Tibial nerve (tissue), 4 donors: ENCODE measurements around the gene SV2B. TPM values are rescaled to one million over a fixed set of nuclear protein-coding genes. Genes with fewer than 3 reads are reported as not detected.

Experiments used
- DNase-seq, 2 donors: peaks; one replicate each; pipeline ENCODE4 v3.0.0-alpha.2; 2019; ENCODE audit warnings: low spot score in 2 of 2
- H3K27ac ChIP-seq, 4 donors: fragments of 200-600 bp; sonication (generic) in 3 of 4; one replicate each; pipeline ENCODE4 v1.5.1; 2017 to 2019; ENCODE audit warnings: mild to moderate bottlenecking in 1 of 4
- H3K27me3 ChIP-seq, 2 donors: fragments of 200-600 bp; sonication (generic) in 1 of 2; one replicate each; pipeline versions ENCODE4 v1.5.1 to v1.6.0; 2017 to 2019
- H3K36me3 ChIP-seq, 3 donors: fragments of 200-600 bp; sonication (generic); one replicate each; pipeline ENCODE4 v1.5.1; 2018 to 2019
- H3K4me1 ChIP-seq, 4 donors: fragments of 200-600 bp; sonication (generic) in 3 of 4; one replicate each; pipeline ENCODE4 v1.5.1; 2017 to 2019
- H3K4me3 ChIP-seq, 4 donors: fragments of 200-600 bp; sonication (generic) in 3 of 4; one replicate each; pipeline ENCODE4 v1.5.1; 2017 to 2019; ENCODE audit warnings: mild to moderate bottlenecking in 1 of 4, moderate library complexity in 1 of 4
- H3K9me3 ChIP-seq, 4 donors: fragments of 200-600 bp; sonication (generic) in 3 of 4; one replicate each; pipeline ENCODE4 v1.5.1; 2017 to 2019
- EP300 ChIP-seq, 2 donors: sonication (generic); formaldehyde crosslinking; IDR thresholded peaks; one replicate each; pipeline ENCODE4 v1.6.1; 2017; ENCODE audit warnings: antibody characterized with exemption in 2 of 2, mild to moderate bottlenecking in 1 of 2
- POLR2A ChIP-seq, 2 donors: fragments of 450-650 bp; IDR thresholded peaks; one replicate each; pipeline ENCODE4 v1.6.1; 2017; ENCODE audit warnings: antibody characterized with exemption in 2 of 2, mild to moderate bottlenecking in 2 of 2, moderate library complexity in 2 of 2
- WGBS, 2 donors: methylation state at CpG; one replicate each; pipeline ENCODE4 v1.1.5; 2018; 5-methylcytosine and 5-hydroxymethylcytosine counted together
- total RNA-seq, 4 donors: library from RNA; depleted of rRNA; stranded (reverse); fragments of >200 nt; gene quantifications; one replicate each; pipeline ENCODE4 v1.1.0, GENCODE V29; 2016
- TF ChIP-seq, protein P1 (sequence below), 5 experiments: fragments of 200-600 bp in 3 of 5; fragments of 450-650 bp in 2 of 5; sonication (generic) in 3 of 5; IDR thresholded peaks; one replicate each; pipeline ENCODE4 v1.5.1; 2016 to 2019; ENCODE audit warnings: antibody characterized with exemption in 5 of 5, mild to moderate bottlenecking in 3 of 5, moderate library complexity in 2 of 5

Gene SV2B
- total RNA-seq, 4 donors from 2014 or later, result 8.3 to 20.5 (median 17.1) TPM

DNA sequence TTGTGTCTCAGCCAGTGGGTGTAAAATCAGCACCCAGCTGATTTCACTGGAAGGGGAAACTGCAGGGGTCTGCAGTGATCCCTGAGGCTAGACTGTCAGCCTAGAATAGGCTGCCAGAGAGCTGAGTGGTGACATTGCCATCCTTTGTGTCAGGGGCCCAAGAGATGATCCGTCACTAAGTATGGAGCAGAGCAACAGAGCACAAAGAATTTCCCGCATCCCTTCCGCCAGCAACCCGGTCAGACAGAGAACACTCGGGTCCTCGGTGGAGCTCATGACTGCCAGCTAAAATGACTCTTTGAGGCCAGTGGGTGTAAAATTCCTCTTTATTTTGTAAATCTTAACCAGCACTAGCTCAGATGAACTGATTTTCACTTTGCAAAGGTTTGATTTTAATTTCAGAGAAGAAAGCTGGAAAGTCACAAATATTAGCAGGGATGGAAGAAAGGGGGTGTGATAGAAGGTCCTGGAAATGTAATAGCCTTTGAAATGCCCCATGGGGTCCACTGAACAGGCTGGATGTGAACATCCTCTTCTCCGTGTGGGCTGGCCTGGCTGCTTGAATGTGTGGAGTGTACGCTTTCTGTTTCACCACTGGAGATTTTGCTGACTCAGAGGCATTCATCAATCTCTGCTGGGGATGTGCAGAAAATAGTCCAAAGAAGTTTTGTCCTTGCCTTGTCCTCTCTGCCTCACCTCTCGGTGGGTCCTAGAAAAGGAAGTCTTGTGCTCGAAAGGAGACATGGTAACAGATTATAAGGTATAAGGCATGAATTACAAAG is 138.8 kb downstream of the SV2B start:
- H3K4me1 ChIP-seq, result peaks cover 0 to 13% (median 0%) of the 10 kb centered on the region in 4 donors
- H3K9me3 ChIP-seq, result no peaks in the 10 kb centered on the region
- no peaks in the 10 kb centered on the region for H3K27me3 ChIP-seq
- no peaks in the 10 kb centered on the region for H3K36me3 ChIP-seq
- peak overlapping the region in 2 of 4 donors; percentile 25 to 62 for H3K27ac ChIP-seq
- no peak for DNase-seq
- TF ChIP-seq EP300 (IDR thresholded peaks at IDR 0.05), result no peak
- no peak overlapping the region for H3K4me3 ChIP-seq
- WGBS, 2 donors, result 30 to 45% methylated on average over 10 of the region's 10 CpGs

DNA sequence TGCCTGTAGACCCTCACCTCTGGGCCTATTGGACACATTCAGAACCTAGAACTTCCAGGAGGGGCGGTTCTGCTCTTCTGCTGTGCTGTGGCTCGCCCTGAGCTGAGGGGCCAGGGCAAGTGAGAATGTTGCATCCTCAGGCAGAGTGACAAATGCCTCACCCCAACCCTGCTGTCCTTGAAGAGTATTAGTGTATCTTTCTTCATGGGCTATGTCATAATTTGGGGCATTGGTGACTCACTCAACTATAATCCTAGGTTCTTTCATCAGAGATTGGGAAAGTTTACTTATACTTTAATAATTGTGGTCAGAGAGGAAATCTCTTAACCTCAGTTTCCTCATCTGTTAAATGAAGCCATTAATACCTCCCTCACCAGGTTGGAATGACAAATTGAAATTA is 143.8 kb downstream of the SV2B start:
- H3K27me3 ChIP-seq, result no peaks in the 10 kb centered on the region
- H3K27ac ChIP-seq, result no peak overlapping the region
- H3K9me3 ChIP-seq, result no peaks in the 10 kb centered on the region
- TF ChIP-seq, protein P1, sequence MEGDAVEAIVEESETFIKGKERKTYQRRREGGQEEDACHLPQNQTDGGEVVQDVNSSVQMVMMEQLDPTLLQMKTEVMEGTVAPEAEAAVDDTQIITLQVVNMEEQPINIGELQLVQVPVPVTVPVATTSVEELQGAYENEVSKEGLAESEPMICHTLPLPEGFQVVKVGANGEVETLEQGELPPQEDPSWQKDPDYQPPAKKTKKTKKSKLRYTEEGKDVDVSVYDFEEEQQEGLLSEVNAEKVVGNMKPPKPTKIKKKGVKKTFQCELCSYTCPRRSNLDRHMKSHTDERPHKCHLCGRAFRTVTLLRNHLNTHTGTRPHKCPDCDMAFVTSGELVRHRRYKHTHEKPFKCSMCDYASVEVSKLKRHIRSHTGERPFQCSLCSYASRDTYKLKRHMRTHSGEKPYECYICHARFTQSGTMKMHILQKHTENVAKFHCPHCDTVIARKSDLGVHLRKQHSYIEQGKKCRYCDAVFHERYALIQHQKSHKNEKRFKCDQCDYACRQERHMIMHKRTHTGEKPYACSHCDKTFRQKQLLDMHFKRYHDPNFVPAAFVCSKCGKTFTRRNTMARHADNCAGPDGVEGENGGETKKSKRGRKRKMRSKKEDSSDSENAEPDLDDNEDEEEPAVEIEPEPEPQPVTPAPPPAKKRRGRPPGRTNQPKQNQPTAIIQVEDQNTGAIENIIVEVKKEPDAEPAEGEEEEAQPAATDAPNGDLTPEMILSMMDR (IDR thresholded peaks at IDR 0.05), result no peak
- TF ChIP-seq POLR2A (IDR thresholded peaks at IDR 0.05), result no peak
- TF ChIP-seq EP300 (IDR thresholded peaks at IDR 0.05), result no peak
- WGBS, 2 donors, result 72 to 94% methylated on average over 2 of the region's 2 CpGs
- H3K4me3 ChIP-seq, result no peak overlapping the region
- H3K4me1 ChIP-seq, result peaks cover 0 to 5% (median 0%) of the 10 kb centered on the region in 4 donors
- H3K36me3 ChIP-seq, result no peaks in the 10 kb centered on the region
- DNase-seq, result no peak

DNA sequence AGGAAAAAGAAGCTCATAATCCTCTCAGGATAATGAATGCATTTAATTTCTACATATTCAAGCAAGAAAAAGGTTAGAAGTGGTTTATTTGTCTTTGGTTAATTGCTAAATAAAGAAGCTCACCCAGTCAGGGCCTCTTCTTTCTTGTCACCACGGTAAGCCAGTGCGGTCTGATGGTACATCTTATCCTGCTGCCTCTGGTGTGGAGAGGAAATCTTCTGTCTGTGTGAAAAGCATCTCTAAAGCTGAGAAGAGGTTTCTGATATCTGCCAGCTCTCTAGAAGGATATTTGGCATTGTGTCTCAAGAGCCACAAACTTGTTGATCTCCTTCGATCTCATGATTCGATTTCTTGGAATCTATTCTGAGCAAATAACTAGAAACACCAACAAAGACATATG is 144.9 kb downstream of the SV2B start:
- H3K36me3 ChIP-seq, result no peaks in the 10 kb centered on the region
- no peak overlapping the region for H3K4me3 ChIP-seq
- TF ChIP-seq, protein P1 (IDR thresholded peaks at IDR 0.05), result no peak
- no peak for TF ChIP-seq EP300 (IDR thresholded peaks at IDR 0.05)
- no peak for TF ChIP-seq POLR2A (IDR thresholded peaks at IDR 0.05)
- H3K4me1 ChIP-seq, result no peaks in the 10 kb centered on the region
- DNase-seq, result no peak
- WGBS, 2 donors, result 89 to 90% methylated on average over 4 of the region's 4 CpGs
- H3K9me3 ChIP-seq, result no peaks in the 10 kb centered on the region
- no peaks in the 10 kb centered on the region for H3K27me3 ChIP-seq
- no peak overlapping the region for H3K27ac ChIP-seq

DNA sequence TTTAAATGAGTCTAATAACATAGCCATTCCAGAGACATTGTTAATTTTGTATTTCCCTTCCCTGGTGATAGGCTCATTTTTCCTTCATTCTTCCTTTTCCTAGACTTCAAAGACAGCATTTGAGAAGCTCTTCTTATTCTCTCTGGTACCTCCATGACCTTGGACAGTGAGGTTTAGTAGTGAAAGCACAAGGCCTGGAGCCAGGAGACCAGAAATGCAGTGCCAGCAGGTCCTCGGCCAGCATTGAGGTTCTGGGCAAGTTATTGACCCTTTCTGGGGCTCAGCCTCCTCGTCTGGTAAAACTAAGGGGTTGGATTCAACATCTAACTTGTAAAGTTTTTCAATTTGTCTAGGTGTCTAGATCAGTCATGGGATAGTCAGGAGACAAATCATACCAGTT is 146.9 kb downstream of the SV2B start:
- Histone ChIP-seq H3K36me3 (no peaks in the 10 kb centered on the region), H3K4me1 (no peaks in the 10 kb centered on the region), H3K27ac (no peak overlapping the region), H3K4me3 (no peak overlapping the region), H3K9me3 (no peaks in the 10 kb centered on the region), H3K27me3 (no peaks in the 10 kb centered on the region)
- DNase-seq, result no peak
- TF ChIP-seq POLR2A (IDR thresholded peaks at IDR 0.05) (no peak), EP300 (IDR thresholded peaks at IDR 0.05) (no peak)
- TF ChIP-seq, protein P1 (IDR thresholded peaks at IDR 0.05), result no peak
- WGBS, 2 donors, result 38 to 52% methylated on average over 2 of the region's 2 CpGs

DNA sequence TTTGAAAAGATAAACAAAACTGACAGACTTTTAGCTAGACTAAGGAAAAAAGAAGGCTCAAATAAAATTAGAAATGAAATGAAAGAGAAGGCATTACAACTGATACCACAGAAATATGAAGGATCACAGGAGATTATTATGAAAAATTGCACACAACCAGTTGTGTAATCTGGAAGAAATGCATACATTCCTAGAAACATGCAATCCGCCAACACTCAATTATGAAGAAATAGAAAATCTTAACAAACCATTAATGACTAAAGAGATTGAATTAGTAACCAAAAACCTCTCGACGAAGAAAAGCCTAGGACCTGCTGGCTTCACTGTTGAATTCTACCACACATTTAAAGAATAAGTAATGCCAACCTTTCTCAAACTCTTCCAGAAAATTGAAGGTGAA is 149.5 kb downstream of the SV2B start:
- no peak for TF ChIP-seq EP300 (IDR thresholded peaks at IDR 0.05)
- no peak for TF ChIP-seq POLR2A (IDR thresholded peaks at IDR 0.05)
- TF ChIP-seq, protein P1 (IDR thresholded peaks at IDR 0.05), result no peak
- Histone ChIP-seq H3K27me3 (no peaks in the 10 kb centered on the region), H3K9me3 (no peaks in the 10 kb centered on the region), H3K36me3 (no peaks in the 10 kb centered on the region), H3K4me1 (no peaks in the 10 kb centered on the region), H3K4me3 (no peak overlapping the region), H3K27ac (no peak overlapping the region)
- DNase-seq, result no peak
- 92 to 93% methylated on average over 3 of the region's 3 CpGs for WGBS, 2 donors
